Type B pancreatic cell (in vitro differentiated cells): Measurements from ENCODE around the gene OLAH. TPM values are rescaled to one million over a fixed set of nuclear protein-coding genes. Genes with fewer than 3 reads are reported as not detected.

Source experiments
- DNase-seq: peaks from one replicate; pipeline ENCODE4 v3.0.0; 2021; ENCODE audit warnings: mixed read lengths; ENCODE audit not compliant: unreplicated experiment; ENCODE audit errors: extremely low spot score
- H3K27ac Mint-ChIP-seq: 2 replicates; pipeline ENCODE4 v1.8.0; 2021; ENCODE audit warnings: mild to moderate bottlenecking, mixed read lengths
- H3K27me3 Mint-ChIP-seq: 2 replicates; pipeline ENCODE4 v1.8.0; 2021; ENCODE audit warnings: mixed read lengths
- H3K36me3 Mint-ChIP-seq: 2 replicates; pipeline ENCODE4 v1.8.0; 2021; ENCODE audit warnings: mixed read lengths
- H3K4me1 Mint-ChIP-seq: one replicate; pipeline ENCODE4 v1.8.0; 2021; ENCODE audit warnings: mixed read lengths; ENCODE audit not compliant: unreplicated experiment
- H3K4me3 Mint-ChIP-seq: 2 replicates; pipeline ENCODE4 v1.8.0; 2021; ENCODE audit warnings: mild to moderate bottlenecking, mixed read lengths
- H3K9me3 Mint-ChIP-seq: 2 replicates; pipeline ENCODE4 v1.8.0; 2021; ENCODE audit warnings: mixed read lengths
- CTCF ChIP-seq: fragments of 200-600 bp; sonication (generic); conservative IDR thresholded peaks from 2 replicates; pipeline ENCODE4 v1.5.0; 2021; ENCODE audit warnings: antibody characterized with exemption, mild to moderate bottlenecking
- total RNA-seq: library from RNA; stranded (reverse); gene quantifications from 2 replicates; pipeline ENCODE4 v1.2.1, GENCODE V29; 2021; ENCODE audit warnings: low replicate concordance

OLAH gene
- total RNA-seq, 1 donor from 2014 or later = not detected

GRCh38 chr10:15046626-15047025, 2.9 kb downstream of the OLAH start:
- H3K4me1 Mint-ChIP-seq = peaks cover 4% of the 10 kb centered on the region
- no peak for DNase-seq

GRCh38 chr10:15049533-15049932, 5.8 kb downstream of the OLAH start:
- TF ChIP-seq CTCF = no peak
- H3K4me1 Mint-ChIP-seq = peaks cover 4% of the 10 kb centered on the region

More at GRCh38 chr10:15046626-15047025, 2.9 kb downstream of the OLAH start:
- H3K36me3 Mint-ChIP-seq = no peaks in the 10 kb centered on the region
- TF ChIP-seq CTCF = no peak
- H3K9me3 Mint-ChIP-seq = no peaks in the 10 kb centered on the region
- H3K27me3 Mint-ChIP-seq = no peaks in the 10 kb centered on the region
- H3K27ac Mint-ChIP-seq = no peak overlapping the region
- no peak overlapping the region for H3K4me3 Mint-ChIP-seq

GRCh38 chr10:15052121-15052520, 8.4 kb downstream of the OLAH start:
- no peak for TF ChIP-seq CTCF
- Mint-ChIP-seq H3K27ac (no peak overlapping the region), H3K27me3 (no peaks in the 10 kb centered on the region), H3K4me3 (no peak overlapping the region), H3K9me3 (peaks cover 6% of the 10 kb centered on the region), H3K36me3 (no peaks in the 10 kb centered on the region), H3K4me1 (no peaks in the 10 kb centered on the region)
- DNase-seq = no peak

More at GRCh38 chr10:15049533-15049932, 5.8 kb downstream of the OLAH start:
- Mint-ChIP-seq H3K27me3 (no peaks in the 10 kb centered on the region), H3K9me3 (peaks cover 4% of the 10 kb centered on the region), H3K27ac (no peak overlapping the region), H3K4me3 (no peak overlapping the region), H3K36me3 (no peaks in the 10 kb centered on the region)
- DNase-seq = no peak

- DNase-seq = no peak
- H3K27me3 Mint-ChIP-seq = no peaks in the 10 kb centered on the region
- no peak for TF ChIP-seq CTCF
- H3K27ac Mint-ChIP-seq = no peak overlapping the region
- H3K4me3 Mint-ChIP-seq = no peak overlapping the region
- H3K36me3 Mint-ChIP-seq = no peaks in the 10 kb centered on the region
- no peaks in the 10 kb centered on the region for H3K4me1 Mint-ChIP-seq
- peaks cover 6% of the 10 kb centered on the region for H3K9me3 Mint-ChIP-seq
Measured at GRCh38 chr10:15053061-15053460, 9.3 kb downstream of the OLAH start.

GRCh38 chr10:15058689-15059088, 14.9 kb downstream of the OLAH start:
- Mint-ChIP-seq H3K27ac (no peak overlapping the region), H3K36me3 (no peaks in the 10 kb centered on the region), H3K27me3 (no peaks in the 10 kb centered on the region), H3K9me3 (peaks cover 11% of the 10 kb centered on the region), H3K4me3 (no peak overlapping the region), H3K4me1 (no peaks in the 10 kb centered on the region)
- no peak for DNase-seq
- TF ChIP-seq CTCF = no peak

GRCh38 chr10:15059914-15060313, 16.2 kb downstream of the OLAH start:
- H3K4me1 Mint-ChIP-seq = no peaks in the 10 kb centered on the region
- H3K9me3 Mint-ChIP-seq = peaks cover 8% of the 10 kb centered on the region

More at GRCh38 chr10:15059914-15060313, 16.2 kb downstream of the OLAH start:
- Mint-ChIP-seq H3K36me3 (no peaks in the 10 kb centered on the region), H3K4me3 (no peak overlapping the region), H3K27ac (no peak overlapping the region), H3K27me3 (no peaks in the 10 kb centered on the region)
- no peak for DNase-seq
- no peak for TF ChIP-seq CTCF
